Prostate gland (tissue), 2 donors: Measurements from ENCODE around the gene PDCD7. TPM values are rescaled to one million over a fixed set of nuclear protein-coding genes. Genes with fewer than 3 reads are reported as not detected.
"Not testable (repeated sequence)": the region's sequence is repeated elsewhere in the genome, so short reads cannot be mapped to it uniquely, and the experiment has no call there.

Experiments
- DNase-seq: peaks from one replicate; pipeline ENCODE4 v3.0.0-alpha.2; 2019; ENCODE audit warnings: low spot score
- H3K27ac ChIP-seq, 2 donors: fragments of 200-600 bp; sonication (generic); 2 replicates each; pipeline ENCODE4 v1.5.1; 2017 to 2019
- H3K27me3 ChIP-seq: fragments of 200-600 bp; sonication (generic); replicated peaks from 2 replicates; pipeline ENCODE4 v1.5.1; 2019; ENCODE audit not compliant: insufficient read depth
- H3K36me3 ChIP-seq, 2 donors: fragments of 200-600 bp; sonication (generic); 1 replicate in 1 of 2; 2 replicates in 1 of 2; pipeline versions ENCODE4 v1.5.1 to v1.8.1; 2017 to 2019
- H3K4me1 ChIP-seq: fragments of 200-600 bp; sonication (generic); replicated peaks from 2 replicates; pipeline ENCODE4 v1.5.1; 2019
- H3K4me3 ChIP-seq, 2 donors: fragments of 200-600 bp; sonication (generic); 2 replicates each; pipeline ENCODE4 v1.5.1; 2017 to 2019
- H3K9me3 ChIP-seq: fragments of 200-600 bp; sonication (generic); 2 replicates; pipeline ENCODE4 v1.5.1; 2017
- POLR2A ChIP-seq: fragments of 450-650 bp; IDR thresholded peaks from one replicate; pipeline ENCODE4 v1.6.1; 2016; ENCODE audit warnings: antibody characterized with exemption, mild to moderate bottlenecking
- POLR2AphosphoS5 ChIP-seq: sonication (generic); formaldehyde crosslinking; IDR thresholded peaks from one replicate; pipeline ENCODE4 v1.6.1; 2017; ENCODE audit warnings: antibody characterized with exemption
- WGBS: methylation state at CpG from one replicate; pipeline ENCODE4 v1.1.5; 2018; 5-methylcytosine and 5-hydroxymethylcytosine counted together
- intact Hi-C: fragments of 100-400 bp; cut with DNase I; formaldehyde crosslinking; loops from one replicate; pipeline ENCODE4 v1.14.2; 2022
- total RNA-seq, 2 donors: library from RNA; depleted of rRNA; stranded (reverse); fragments of >200 nt; gene quantifications; one replicate each; pipeline ENCODE4 v1.1.0, GENCODE V29; 2016
- TF ChIP-seq, protein P1 (sequence below), 4 experiments: fragments of 200-600 bp in 2 of 4; fragments of 450-650 bp in 2 of 4; sonication (generic) in 2 of 4; IDR thresholded peaks; 1 replicate in 3 of 4; 2 replicates in 1 of 4; pipeline ENCODE4 v1.5.1; 2016 to 2019; ENCODE audit warnings: antibody characterized with exemption in 4 of 4, mild to moderate bottlenecking in 2 of 4, moderate library complexity in 2 of 4

The PDCD7 gene
- total RNA-seq, 2 donors from 2014 or later = 30.8 to 43.6 TPM

- WGBS = 57% methylated on average over 7 of the region's 7 CpGs
- intact Hi-C loops = no loop called here
- peak overlapping the region in 1 of 2 donors; percentile 54 for H3K27ac ChIP-seq
- no peaks in the 10 kb centered on the region for H3K36me3 ChIP-seq
- peak; percentile 35 for DNase-seq
- H3K4me1 ChIP-seq = no peaks in the 10 kb centered on the region
- no peaks in the 10 kb centered on the region for H3K27me3 ChIP-seq
- TF ChIP-seq POLR2A = no peak
- peak; percentile 28 for TF ChIP-seq POLR2AphosphoS5
- H3K4me3 ChIP-seq = no peak overlapping the region
- no peaks in the 10 kb centered on the region for H3K9me3 ChIP-seq
Measured at GRCh38 chr15:65100442-65100841, 33.2 kb downstream of the PDCD7 start.

DNA sequence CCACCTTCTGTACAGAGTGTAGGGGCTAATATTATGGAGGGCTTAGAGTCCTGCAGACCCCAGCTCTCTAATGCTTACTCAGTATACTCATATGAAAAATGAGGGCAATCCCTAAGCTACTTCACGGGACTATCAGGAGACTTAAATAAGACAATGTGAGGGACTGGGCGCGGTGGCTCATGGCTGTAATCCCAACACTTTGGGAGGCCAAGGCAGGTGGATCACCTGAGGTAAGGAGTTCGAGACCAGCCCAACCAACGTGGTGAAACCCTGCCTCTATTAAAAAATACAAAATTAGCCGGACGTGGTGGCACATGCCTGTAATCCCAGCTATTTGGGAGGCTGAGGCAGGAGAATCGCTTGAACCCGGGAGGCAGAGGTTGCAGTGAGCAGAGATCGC lies 33.8 kb downstream of the PDCD7 start:
- H3K9me3 ChIP-seq, H3K27ac ChIP-seq, DNase-seq, H3K36me3 ChIP-seq, H3K4me3 ChIP-seq, H3K27me3 ChIP-seq, H3K4me1 ChIP-seq: not testable (repeated sequence)
- WGBS = 94% methylated on average over 10 of the region's 10 CpGs
- intact Hi-C loops = loop anchor here (5.0 kb wide), 1 partner anchor 62 kb away; no protein-coding TSS in a partner anchor

GRCh38 chr15:65099336-65099735 lies 34.3 kb downstream of the PDCD7 start:
- DNase-seq = no peak
- WGBS = 93% methylated on average over 5 of the region's 5 CpGs
- Histone ChIP-seq H3K4me3 (no peak overlapping the region), H3K4me1 (no peaks in the 10 kb centered on the region), H3K36me3 (no peaks in the 10 kb centered on the region), H3K27ac (no peak overlapping the region), H3K9me3 (no peaks in the 10 kb centered on the region), H3K27me3 (no peaks in the 10 kb centered on the region)
- TF ChIP-seq POLR2A = no peak
- no peak for TF ChIP-seq POLR2AphosphoS5
- TF ChIP-seq, protein P1, sequence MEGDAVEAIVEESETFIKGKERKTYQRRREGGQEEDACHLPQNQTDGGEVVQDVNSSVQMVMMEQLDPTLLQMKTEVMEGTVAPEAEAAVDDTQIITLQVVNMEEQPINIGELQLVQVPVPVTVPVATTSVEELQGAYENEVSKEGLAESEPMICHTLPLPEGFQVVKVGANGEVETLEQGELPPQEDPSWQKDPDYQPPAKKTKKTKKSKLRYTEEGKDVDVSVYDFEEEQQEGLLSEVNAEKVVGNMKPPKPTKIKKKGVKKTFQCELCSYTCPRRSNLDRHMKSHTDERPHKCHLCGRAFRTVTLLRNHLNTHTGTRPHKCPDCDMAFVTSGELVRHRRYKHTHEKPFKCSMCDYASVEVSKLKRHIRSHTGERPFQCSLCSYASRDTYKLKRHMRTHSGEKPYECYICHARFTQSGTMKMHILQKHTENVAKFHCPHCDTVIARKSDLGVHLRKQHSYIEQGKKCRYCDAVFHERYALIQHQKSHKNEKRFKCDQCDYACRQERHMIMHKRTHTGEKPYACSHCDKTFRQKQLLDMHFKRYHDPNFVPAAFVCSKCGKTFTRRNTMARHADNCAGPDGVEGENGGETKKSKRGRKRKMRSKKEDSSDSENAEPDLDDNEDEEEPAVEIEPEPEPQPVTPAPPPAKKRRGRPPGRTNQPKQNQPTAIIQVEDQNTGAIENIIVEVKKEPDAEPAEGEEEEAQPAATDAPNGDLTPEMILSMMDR (IDR thresholded peaks at IDR 0.05) = no peak
- intact Hi-C loops = loop anchor here (5.0 kb wide), 1 partner anchor 62 kb away; no protein-coding TSS in a partner anchor

- Histone ChIP-seq H3K27me3 (no peaks in the 10 kb centered on the region), H3K27ac (no peak overlapping the region), H3K36me3 (no peaks in the 10 kb centered on the region), H3K4me1 (no peaks in the 10 kb centered on the region), H3K9me3 (no peaks in the 10 kb centered on the region), H3K4me3 (no peak overlapping the region)
- TF ChIP-seq, protein P1 (IDR thresholded peaks at IDR 0.05) = no peak
- TF ChIP-seq POLR2A (no peak), POLR2AphosphoS5 (no peak)
- WGBS = 96% methylated on average over 7 of the region's 7 CpGs
- intact Hi-C loops = loop anchor here (5.0 kb wide), 1 partner anchor 60 kb away; no protein-coding TSS in a partner anchor
- DNase-seq = no peak
Measured at GRCh38 chr15:65097651-65098263, 35.9 kb downstream of the PDCD7 start.

DNA sequence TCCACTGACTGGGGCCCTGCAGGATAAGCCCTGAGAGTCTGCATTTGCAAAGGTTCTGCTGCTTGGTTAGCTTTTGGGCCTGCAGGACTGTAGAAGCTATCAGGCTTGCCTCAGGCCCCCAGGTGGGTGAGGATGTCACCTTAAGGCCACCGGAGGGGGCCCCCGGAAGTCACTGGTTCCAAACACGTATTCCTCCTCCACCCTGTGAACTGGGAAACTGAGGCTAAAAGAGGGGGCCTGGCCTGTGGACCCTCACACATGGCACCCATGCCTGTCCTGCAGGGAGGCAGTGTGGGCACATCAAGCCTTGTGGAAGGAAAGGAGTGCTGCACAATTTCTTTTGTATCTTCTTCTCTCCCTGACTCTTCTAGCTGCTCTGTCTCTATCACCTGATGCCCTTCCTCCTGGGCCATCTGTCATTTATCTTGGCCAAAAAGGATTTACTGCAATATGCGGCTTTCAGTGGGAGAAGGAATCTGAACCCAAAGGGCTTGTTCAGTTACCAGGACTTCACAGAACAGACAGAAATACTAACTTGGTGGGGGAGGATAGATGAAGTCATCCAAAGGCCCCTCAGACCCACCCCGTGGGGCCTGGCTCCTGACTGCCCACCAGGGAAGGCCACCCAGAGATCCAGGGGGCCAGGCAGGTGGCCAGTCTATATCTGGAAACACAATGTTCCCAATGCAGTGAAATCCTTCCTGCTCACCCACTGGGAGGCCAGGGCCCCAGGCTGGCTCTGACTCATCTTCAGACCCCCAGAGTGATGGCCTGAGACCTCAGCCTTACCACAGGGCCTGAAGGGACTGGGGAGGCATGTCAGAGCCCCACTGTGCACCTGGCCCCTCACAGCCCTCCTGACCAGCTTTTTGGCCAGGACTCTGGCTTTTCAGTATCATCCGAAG lies 36.9 kb downstream of the PDCD7 start:
- DNase-seq = no peak
- intact Hi-C loops = loop anchor here (5.0 kb wide), 1 partner anchor 59 kb away; no protein-coding TSS in a partner anchor
- TF ChIP-seq POLR2A = no peak
- TF ChIP-seq, protein P1 (IDR thresholded peaks at IDR 0.05) = no peak
- no peak for TF ChIP-seq POLR2AphosphoS5

More for the DNA sequence above, 36.9 kb downstream of the PDCD7 start:
- WGBS = 84% methylated on average over 6 of the region's 6 CpGs
- H3K27ac ChIP-seq = no peak overlapping the region
- no peaks in the 10 kb centered on the region for H3K4me1 ChIP-seq
- H3K4me3 ChIP-seq = no peak overlapping the region
- no peaks in the 10 kb centered on the region for H3K27me3 ChIP-seq
- H3K9me3 ChIP-seq = no peaks in the 10 kb centered on the region
- no peaks in the 10 kb centered on the region for H3K36me3 ChIP-seq
